Right renal pelvis (tissue), 4 donors: ENCODE results near the gene MPND. TPM values are rescaled to one million over a fixed set of nuclear protein-coding genes. Genes with fewer than 3 reads are reported as not detected.

Source experiments
- DNase-seq, 4 donors: peaks; one replicate each; pipeline ENCODE4 v3.0.0-alpha.2; 2013; ENCODE audit warnings: low read depth in 4 of 4, low spot score in 3 of 4, missing footprints in 1 of 4
- polyA plus RNA-seq, 4 donors: library from polyadenylated mRNA; unstranded; fragments of 120-200 nt; gene quantifications; one replicate each; pipeline ENCODE4 v1.2.1, GENCODE V29; 2013; ENCODE audit not compliant: insufficient read length in 4 of 4

Gene MPND
- polyA plus RNA-seq, 4 donors = 22.1 to 31.8 (median 23.5) TPM

GRCh38 chr19:4363571-4364304 is 20.4 kb downstream of the MPND start:
- no peak for DNase-seq

GRCh38 chr19:4365341-4365740 is 22.0 kb downstream of the MPND start:
- DNase-seq = no peak

GRCh38 chr19:4365791-4366665 is 22.7 kb downstream of the MPND start:
- no peak for DNase-seq

- DNase-seq = no peak
Measured at GRCh38 chr19:4366666-4367335, 23.4 kb downstream of the MPND start.

GRCh38 chr19:4367336-4367723 is 24.0 kb downstream of the MPND start:
- DNase-seq = no peak

GRCh38 chr19:4367781-4368127 is 24.4 kb downstream of the MPND start:
- no peak for DNase-seq

GRCh38 chr19:4368128-4368820 is 24.9 kb downstream of the MPND start:
- no peak for DNase-seq

GRCh38 chr19:4369109-4369887 is 25.9 kb downstream of the MPND start:
- no peak for DNase-seq

GRCh38 chr19:4369888-4370260 is 26.5 kb downstream of the MPND start:
- DNase-seq = no peak

- DNase-seq = no peak
Measured at GRCh38 chr19:4370418-4371041, 27.2 kb downstream of the MPND start.

- DNase-seq = no peak
Measured at GRCh38 chr19:4371247-4372164, 28.1 kb downstream of the MPND start.

- no peak for DNase-seq
Measured at GRCh38 chr19:4372165-4373012, 29.0 kb downstream of the MPND start.

GRCh38 chr19:4373013-4373367 is 29.6 kb downstream of the MPND start:
- no peak for DNase-seq

- no peak for DNase-seq
Measured at GRCh38 chr19:4373601-4374497, 30.5 kb downstream of the MPND start.

GRCh38 chr19:4374498-4375163 is 31.3 kb downstream of the MPND start:
- no peak for DNase-seq
